ENCODE results near the gene PARD6G. TPM values are rescaled to one million over a fixed set of nuclear protein-coding genes. Genes with fewer than 3 reads are reported as not detected.

Gene PARD6G
- total and polyA plus RNA-seq, 10 of the 15 experiments (the other 5 are each of a cell fraction or from before 2014, with no cell fraction given), result 0.20 to 2.0 (median 0.60) TPM

GRCh38 chr18:80140455-80140985 lies 106.8 kb downstream of the PARD6G start:
- H4K20me1 ChIP-seq (ENCODE audit: control insufficient read depth, insufficient read depth), result no peaks in the 10 kb centered on the region
- WGBS (ENCODE audit: insufficient coverage, insufficient replicate concordance, low lambda C conversion rate, missing lambda C conversion rate), result 100% methylated on average over 5 of the region's 5 CpGs
- SMC1A ChIA-PET (ENCODE audit: uncharacterized antibody, unreplicated experiment), result interaction anchor here (1.4 kb wide), 1 partner anchor 9 kb away, joined by 4 read pairs; no protein-coding TSS in a partner anchor
- RAD21 ChIA-PET (ENCODE audit: unreplicated experiment), result no interaction called here
- H2AFZ ChIP-seq (ENCODE audit: control insufficient read depth, low read depth, low read length), result no peak overlapping the region
- H3K27me3 ChIP-seq (replicated peaks in 1 of 2; ENCODE audit: control insufficient read depth in 2 of 2, insufficient read depth in 2 of 2, low read length in 1 of 2), result no peaks in the 10 kb centered on the region
- in situ Hi-C loops (cut with MboI), result no loop called here
- no peak overlapping the region for H3K27ac ChIP-seq (ENCODE audit: control insufficient read depth, insufficient read depth)
- H3K4me3 ChIP-seq, result no peak overlapping the region
- ATAC-seq (no peak), FAIRE-seq (no peak), DNase-seq (ENCODE audit: low read depth, low spot score) (no peak)
- H3K36me3 ChIP-seq (ENCODE audit: control insufficient read depth in 2 of 2, insufficient read depth in 2 of 2, low read length in 1 of 2), result peaks cover 16 to 17% of the 10 kb centered on the region in 2 experiments; a peak in 3 of 4 replicates
- no TSS peak for BruUV-seq (replicated peaks)
- no peak overlapping the region for H3K4me2 ChIP-seq (ENCODE audit: control insufficient read depth, insufficient read depth)
- H3K9me3 ChIP-seq (replicated peaks; ENCODE audit: control insufficient read depth, insufficient read depth, low read length), result no peaks in the 10 kb centered on the region
- intact Hi-C loops (cut with micrococcal nuclease; ENCODE audit: unreplicated experiment), result loop anchor here (10.0 kb wide), 1 partner anchor 456 kb away; no protein-coding TSS in a partner anchor
- POLR2A ChIA-PET, result interaction anchor here (0.7 kb wide), 1 partner anchor 11 kb away, joined by 3 read pairs; no protein-coding TSS in a partner anchor
- no peak overlapping the region for H3K9ac ChIP-seq (ENCODE audit: control insufficient read depth, insufficient read depth, low read length)
- no peaks in the 10 kb centered on the region for H3K79me2 ChIP-seq (ENCODE audit: control insufficient read depth, insufficient read depth, low read length)
- CTCF ChIA-PET, result interaction anchor here (1.1 to 4.6 kb wide), 4 partner anchors 11 to 19 kb away, joined by 4 to 18 read pairs (median 4); no protein-coding TSS in a partner anchor
- H3K4me1 ChIP-seq (ENCODE audit: control insufficient read depth, insufficient read depth, low read length), result no peaks in the 10 kb centered on the region
- TF ChIP-seq FOXK2 (IDR thresholded peaks at IDR 0.05), result no peak
- TF ChIP-seq TCF3 (IDR thresholded peaks at IDR 0.05; ENCODE audit: borderline replicate concordance, insufficient read depth, low read depth, low read length), result no peak
- no peak for TF ChIP-seq MYC (IDR thresholded peaks at IDR 0.05; ENCODE audit: insufficient read depth, insufficient read length, insufficient replicate concordance, low read length, severe bottlenecking)
- TF ChIP-seq RCOR1 (conservative IDR thresholded peaks at IDR 0.05; ENCODE audit: low read depth, low read length), result no peak
- TF ChIP-seq ATF2 (IDR thresholded peaks at IDR 0.05; ENCODE audit: low read length), result no peak
- TF ChIP-seq TAF1 (IDR thresholded peaks at IDR 0.05; ENCODE audit: borderline replicate concordance, low read depth, low read length), result no peak
- TF ChIP-seq MTA3 (IDR thresholded peaks at IDR 0.05; ENCODE audit: borderline replicate concordance, low read length), result no peak
- TF ChIP-seq IRF5 (IDR thresholded peaks at IDR 0.05; ENCODE audit: borderline replicate concordance), result no peak
- no peak for TF ChIP-seq ZNF384 (IDR thresholded peaks at IDR 0.05; ENCODE audit: borderline replicate concordance, low read depth, low read length)
- no peak for TF ChIP-seq SKIL (IDR thresholded peaks at IDR 0.05; ENCODE audit: low read depth, poor library complexity, severe bottlenecking)
- no peak for TF ChIP-seq SMC3 (IDR thresholded peaks at IDR 0.05; ENCODE audit: borderline replicate concordance, low read length)
- no peak for TF ChIP-seq YY1 (IDR thresholded peaks at IDR 0.05; ENCODE audit: low read depth, low read length)
- TF ChIP-seq EGR1 (IDR thresholded peaks at IDR 0.05; ENCODE audit: borderline replicate concordance in 1 of 2, low read depth in 2 of 2, low read length in 2 of 2), result no peak
- TF ChIP-seq PML (IDR thresholded peaks at IDR 0.05; ENCODE audit: low read length), result no peak
- no peak for TF ChIP-seq MXI1 (IDR thresholded peaks at IDR 0.05; ENCODE audit: low read depth, low read length)
- no peak for TF ChIP-seq HSF1 (IDR thresholded peaks at IDR 0.05; ENCODE audit: low read depth, low read length)

Data from GM12878 (cell line).